Astrocyte of the cerebellum (primary cell): ENCODE data around the gene PLOD2.

ENCODE experiments used
- DNase-seq: peaks from one replicate; pipeline ENCODE4 v3.0.0-alpha.2; 2011; ENCODE audit warnings: low read depth
- H3K4me3 ChIP-seq: 2 replicates; pipeline ENCODE4 v1.5.1; 2011; ENCODE audit warnings: mild to moderate bottlenecking, low read depth, low read length, moderate library complexity
- in situ Hi-C: cut with HindIII; loops from 2 replicates; pipeline ENCODE4 v1.10.0; 2017; ENCODE audit warnings: low sequenced_read_pairs
- TF ChIP-seq, protein P1 (sequence below): IDR thresholded peaks from 2 replicates; pipeline ENCODE4 v1.5.1; 2012; ENCODE audit warnings: low read length, low read depth, moderate library complexity, mild to moderate bottlenecking; ENCODE audit errors: missing control alignments

Gene PLOD2

GRCh38 chr3:146101538-146101937 is 59.4 kb downstream of the PLOD2 start:
- no peak overlapping the region for H3K4me3 ChIP-seq
- DNase-seq = no peak
- TF ChIP-seq, protein P1, sequence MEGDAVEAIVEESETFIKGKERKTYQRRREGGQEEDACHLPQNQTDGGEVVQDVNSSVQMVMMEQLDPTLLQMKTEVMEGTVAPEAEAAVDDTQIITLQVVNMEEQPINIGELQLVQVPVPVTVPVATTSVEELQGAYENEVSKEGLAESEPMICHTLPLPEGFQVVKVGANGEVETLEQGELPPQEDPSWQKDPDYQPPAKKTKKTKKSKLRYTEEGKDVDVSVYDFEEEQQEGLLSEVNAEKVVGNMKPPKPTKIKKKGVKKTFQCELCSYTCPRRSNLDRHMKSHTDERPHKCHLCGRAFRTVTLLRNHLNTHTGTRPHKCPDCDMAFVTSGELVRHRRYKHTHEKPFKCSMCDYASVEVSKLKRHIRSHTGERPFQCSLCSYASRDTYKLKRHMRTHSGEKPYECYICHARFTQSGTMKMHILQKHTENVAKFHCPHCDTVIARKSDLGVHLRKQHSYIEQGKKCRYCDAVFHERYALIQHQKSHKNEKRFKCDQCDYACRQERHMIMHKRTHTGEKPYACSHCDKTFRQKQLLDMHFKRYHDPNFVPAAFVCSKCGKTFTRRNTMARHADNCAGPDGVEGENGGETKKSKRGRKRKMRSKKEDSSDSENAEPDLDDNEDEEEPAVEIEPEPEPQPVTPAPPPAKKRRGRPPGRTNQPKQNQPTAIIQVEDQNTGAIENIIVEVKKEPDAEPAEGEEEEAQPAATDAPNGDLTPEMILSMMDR = no peak
- in situ Hi-C loops = no loop called here

DNA sequence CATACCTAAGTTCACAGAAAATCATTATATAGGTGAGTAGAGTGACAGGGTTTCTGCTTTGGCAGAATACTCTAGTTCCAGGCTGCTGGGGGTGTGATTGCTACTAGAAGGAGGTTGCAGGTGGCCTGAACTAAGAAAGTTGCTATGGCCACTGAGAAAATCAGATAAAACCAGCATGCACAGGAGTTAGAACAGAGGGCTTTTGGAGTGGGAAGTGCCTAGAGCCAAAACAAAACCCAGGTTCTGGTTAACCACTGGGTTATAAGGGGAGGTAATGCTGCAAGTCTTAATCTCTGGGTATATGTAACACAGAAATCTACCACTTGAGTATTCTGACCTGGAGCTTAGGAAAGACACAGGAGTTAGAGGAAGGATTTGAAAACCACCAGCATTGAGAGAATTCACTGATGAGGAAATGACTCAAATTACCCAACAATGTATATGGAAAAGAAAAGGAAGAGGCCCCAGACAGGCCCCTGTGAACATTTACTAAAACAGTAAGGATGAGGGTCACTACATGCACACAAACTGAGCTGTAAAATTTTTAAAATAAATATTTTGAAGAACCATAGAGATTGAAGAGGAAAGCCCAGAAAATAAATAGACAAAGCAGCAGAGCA is 60.0 kb downstream of the PLOD2 start:
- no peak overlapping the region for H3K4me3 ChIP-seq
- DNase-seq = no peak
- in situ Hi-C loops = no loop called here
- TF ChIP-seq, protein P1 = no peak

DNA sequence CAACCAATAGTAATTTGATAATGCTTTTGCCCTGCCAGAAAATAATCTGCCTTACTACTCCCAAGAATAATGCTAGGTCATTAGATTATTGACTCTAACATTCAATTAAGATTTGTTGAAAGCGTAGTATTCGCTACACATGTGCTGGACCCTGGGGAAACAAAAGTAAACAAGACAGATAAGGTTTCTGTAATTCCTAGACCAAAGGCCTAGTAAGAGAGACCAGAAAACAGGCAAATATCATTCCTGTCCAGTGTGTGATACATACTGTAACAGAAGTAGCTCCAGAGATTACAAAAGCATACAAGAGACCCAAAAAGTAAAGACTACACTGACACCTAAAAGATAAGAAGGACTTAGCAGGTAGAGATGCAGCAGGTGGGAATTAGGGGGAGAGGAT is 60.8 kb downstream of the PLOD2 start:
- no peak for DNase-seq
- in situ Hi-C loops = no loop called here
- TF ChIP-seq, protein P1 = no peak
- H3K4me3 ChIP-seq = no peak overlapping the region

DNA sequence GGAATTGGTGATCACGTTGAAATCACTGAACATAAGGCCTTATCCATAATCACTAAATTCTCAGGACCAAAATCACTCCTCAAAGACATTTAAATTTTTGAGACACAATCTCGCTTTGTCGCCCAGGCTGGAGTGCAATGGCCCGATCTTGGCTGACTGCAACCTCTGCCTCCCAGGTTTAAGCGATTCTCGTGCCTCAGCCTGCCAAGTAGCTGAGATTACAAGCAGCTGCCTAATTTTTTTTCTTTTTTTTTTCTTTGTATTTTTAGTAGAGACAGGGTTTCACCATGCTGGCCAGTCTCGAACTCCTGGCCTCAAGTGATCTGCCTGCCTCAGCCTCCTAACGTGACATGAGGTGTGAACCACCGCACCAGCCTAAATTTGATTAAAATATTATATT is 61.7 kb downstream of the PLOD2 start:
- no peak for DNase-seq
- in situ Hi-C loops = no loop called here
- TF ChIP-seq, protein P1 = no peak
- no peak overlapping the region for H3K4me3 ChIP-seq

DNA sequence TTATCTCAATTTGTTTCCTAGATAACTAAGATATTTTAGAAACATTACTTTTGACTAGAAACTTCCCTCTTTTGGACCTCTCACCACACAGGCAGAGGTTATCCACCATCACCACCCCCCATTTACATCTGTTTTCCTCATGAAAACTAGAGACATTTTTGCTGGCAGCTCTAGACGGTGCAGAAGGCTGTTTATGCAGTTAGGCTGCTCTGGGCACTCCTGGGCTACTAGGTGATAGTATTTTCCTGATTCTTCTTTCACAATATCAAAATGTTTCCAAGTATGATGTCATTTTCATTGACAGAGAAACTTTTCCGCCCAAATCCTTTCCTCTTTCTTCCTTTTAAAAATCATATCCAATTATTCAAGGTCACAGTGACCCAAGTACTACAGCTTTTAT is 67.1 kb downstream of the PLOD2 start:
- in situ Hi-C loops = no loop called here

GRCh38 chr3:146092230-146092629 is 68.8 kb downstream of the PLOD2 start:
- TF ChIP-seq, protein P1 = no peak
- H3K4me3 ChIP-seq = no peak overlapping the region
- no peak for DNase-seq
- in situ Hi-C loops = no loop called here

More for the DNA sequence above, 67.1 kb downstream of the PLOD2 start:
- H3K4me3 ChIP-seq = no peak overlapping the region
- no peak for DNase-seq
- TF ChIP-seq, protein P1 = no peak
